H1 (cell line): ENCODE data around the gene TTC32. TPM values are rescaled to one million over a fixed set of nuclear protein-coding genes. Genes with fewer than 3 reads are reported as not detected.

Experiments used
- CTCF ChIA-PET: fragments of 300-600 bp; sonication (Branson Sonifier 250); formaldehyde crosslinking; loops from one replicate; lab custom pipeline; 2021; ENCODE audit not compliant: partially characterized antibody; lab: Charles Lee
- POLR2A ChIA-PET: fragments of 300-600 bp; sonication (Branson Sonifier 250); formaldehyde crosslinking; loops from one replicate; lab custom pipeline; 2021; ENCODE audit warnings: inconsistent platforms; ENCODE audit not compliant: partially characterized antibody; lab: Charles Lee
- DNase-seq, 2 experiments: peaks; one replicate each; pipeline versions ENCODE4 v3.0.0 to v3.0.0-alpha.2; 2010 to 2022; ENCODE audit warnings: low spot score in 2 of 2, low read depth in 1 of 2, mixed read lengths in 1 of 2
- FAIRE-seq: peaks from 2 replicates; lab custom pipeline; 2011; peaks lifted over from hg19 to GRCh38; lab: Jason Lieb, UNC
- H2AFZ ChIP-seq: 2 replicates; pipeline ENCODE4 v1.8.1; 2012; ENCODE audit warnings: low read length, inconsistent platforms
- H2AK5ac ChIP-seq: 2 replicates; pipeline ENCODE4 v1.6.1; 2013; ENCODE audit warnings: low read depth, low read length
- H2BK120ac ChIP-seq: replicated peaks from 2 replicates; pipeline ENCODE3; 2013; ENCODE audit warnings: low read depth, low read length, inconsistent platforms
- H2BK12ac ChIP-seq: 2 replicates; pipeline ENCODE4 v1.6.1; 2013; ENCODE audit warnings: low read depth, low read length
- H2BK15ac ChIP-seq: 2 replicates; pipeline ENCODE4 v1.6.1; 2013; ENCODE audit warnings: low read length
- H2BK20ac ChIP-seq: 2 replicates; pipeline ENCODE4 v1.6.1; 2013; ENCODE audit warnings: low read length
- H2BK5ac ChIP-seq: 2 replicates; pipeline ENCODE4 v1.6.1; 2013; ENCODE audit warnings: low read depth, low read length
- H3K14ac ChIP-seq: 2 replicates; pipeline ENCODE4 v1.6.1; 2013; ENCODE audit warnings: inconsistent platforms; ENCODE audit not compliant: insufficient read length
- H3K18ac ChIP-seq: 2 replicates; pipeline ENCODE4 v1.6.1; 2013; ENCODE audit warnings: low read length; ENCODE audit errors: extremely low read depth
- H3K23ac ChIP-seq: 2 replicates; pipeline ENCODE4 v1.6.1; 2013; ENCODE audit warnings: inconsistent platforms; ENCODE audit not compliant: insufficient read length
- H3K23me2 ChIP-seq: 2 replicates; pipeline ENCODE4 v1.6.1; 2013; ENCODE audit warnings: low read depth, low read length
- H3K27ac ChIP-seq: 2 replicates; pipeline ENCODE4 v1.6.1; 2011; ENCODE audit warnings: low read depth, low read length, inconsistent platforms
- H3K27me3 ChIP-seq, 4 experiments: replicated peaks in 1 of 4; 1 replicate in 1 of 4; 2 replicates in 3 of 4; pipeline versions ENCODE4 v1.6.1 to v1.8.1; 2011 to 2013; ENCODE audit warnings: low read length in 3 of 4, mild to moderate bottlenecking in 3 of 4, inconsistent platforms in 2 of 4, mixed read lengths in 2 of 4, moderate library complexity in 1 of 4; ENCODE audit not compliant: control insufficient read depth in 3 of 4, insufficient read depth in 3 of 4; ENCODE audit errors: extremely low read depth in 1 of 4
- H3K36me3 ChIP-seq, 4 experiments: 2 replicates each; pipeline versions ENCODE4 v1.6.1 to v1.8.1; 2011 to 2013; ENCODE audit warnings: mild to moderate bottlenecking in 4 of 4, low read length in 3 of 4, moderate library complexity in 2 of 4, control low read depth in 1 of 4, inconsistent platforms in 1 of 4; ENCODE audit not compliant: insufficient read depth in 4 of 4, control insufficient read depth in 2 of 4
- H3K4ac ChIP-seq: replicated peaks from 2 replicates; pipeline ENCODE3; 2013; ENCODE audit warnings: low read length, low read depth, mixed read lengths, inconsistent platforms; ENCODE audit not compliant: insufficient read length
- H3K4me1 ChIP-seq, 4 experiments: replicated peaks in 1 of 4; 1 replicate in 1 of 4; 2 replicates in 3 of 4; pipeline versions ENCODE4 v1.6.1 to v1.8.1; 2011 to 2013; ENCODE audit warnings: low read length in 3 of 4, inconsistent platforms in 2 of 4, mixed read lengths in 1 of 4; ENCODE audit not compliant: insufficient read depth in 4 of 4, control insufficient read depth in 3 of 4
- H3K4me2 ChIP-seq, 2 experiments: 2 replicates each; pipeline versions ENCODE4 v1.6.1 to v1.8.1; 2011 to 2013; ENCODE audit warnings: low read depth in 2 of 2, low read length in 2 of 2, control low read depth in 1 of 2, inconsistent platforms in 1 of 2, mild to moderate bottlenecking in 1 of 2; ENCODE audit not compliant: insufficient read depth in 1 of 2
- H3K4me3 ChIP-seq, 4 experiments: fragments of 200-600, 300-600 bp in 1 of 4; sonication (generic), shearing (Covaris generic), sonication (Bioruptor Twin) in 1 of 4; 2 replicates each; pipeline versions ENCODE4 v1.5.1 to v1.8.1; 2011 to 2016; ENCODE audit warnings: low read length in 4 of 4, low read depth in 3 of 4, control low read depth in 2 of 4, inconsistent platforms in 2 of 4, mild to moderate bottlenecking in 2 of 4, mixed read lengths in 1 of 4, moderate library complexity in 1 of 4; ENCODE audit not compliant: insufficient read depth in 2 of 4; ENCODE audit errors: extremely low read depth in 1 of 4
- H3K56ac ChIP-seq: replicated peaks from 2 replicates; pipeline ENCODE3; 2013; ENCODE audit warnings: low read depth, mild to moderate bottlenecking, mixed read lengths, low read length, inconsistent platforms; ENCODE audit not compliant: insufficient read length
- H3K79me1 ChIP-seq: 2 replicates; pipeline ENCODE4 v1.6.1; 2013; ENCODE audit warnings: low read depth, low read length, control low read depth
- H3K79me2 ChIP-seq, 2 experiments: 2 replicates each; pipeline versions ENCODE4 v1.6.1 to v1.8.1; 2012 to 2013; ENCODE audit warnings: low read length in 2 of 2, mild to moderate bottlenecking in 2 of 2, inconsistent platforms in 1 of 2; ENCODE audit not compliant: insufficient read depth in 2 of 2, control insufficient read depth in 1 of 2
- H3K9ac ChIP-seq, 4 experiments: replicated peaks in 1 of 4; 1 replicate in 1 of 4; 2 replicates in 3 of 4; pipeline versions ENCODE4 v1.6.1 to v1.8.1; 2011 to 2013; ENCODE audit warnings: low read depth in 3 of 4, low read length in 3 of 4, control low read depth in 2 of 4, mild to moderate bottlenecking in 2 of 4, moderate library complexity in 2 of 4, inconsistent platforms in 1 of 4; ENCODE audit errors: extremely low read depth in 1 of 4
- H3K9me3 ChIP-seq, 2 experiments: 2 replicates each; pipeline versions ENCODE4 v1.6.1 to v1.8.1; 2012 to 2013; ENCODE audit warnings: mild to moderate bottlenecking in 2 of 2, moderate library complexity in 2 of 2, control low read depth in 1 of 2, inconsistent platforms in 1 of 2, low read depth in 1 of 2, low read length in 1 of 2, mixed read lengths in 1 of 2; ENCODE audit not compliant: insufficient read depth in 2 of 2
- H4K20me1 ChIP-seq, 2 experiments: replicated peaks in 1 of 2; 2 replicates each; pipeline versions ENCODE3 to v1.8.1; 2011 to 2013; ENCODE audit warnings: inconsistent platforms in 2 of 2, low read length in 2 of 2, mild to moderate bottlenecking in 1 of 2; ENCODE audit not compliant: insufficient read depth in 2 of 2, control insufficient read depth in 1 of 2
- H4K5ac ChIP-seq: 2 replicates; pipeline ENCODE4 v1.6.1; 2013; ENCODE audit warnings: low read length, low read depth, mixed read lengths, inconsistent platforms; ENCODE audit not compliant: insufficient read length
- H4K8ac ChIP-seq: 2 replicates; pipeline ENCODE4 v1.8.0; 2013; ENCODE audit warnings: mild to moderate bottlenecking, moderate library complexity, low read length, inconsistent platforms; ENCODE audit not compliant: insufficient read depth; ENCODE audit errors: extremely low read depth
- H4K91ac ChIP-seq: replicated peaks from 2 replicates; pipeline ENCODE3; 2013; ENCODE audit warnings: low read length, mixed read lengths, inconsistent platforms; ENCODE audit not compliant: insufficient read length
- ATF3 ChIP-seq: IDR thresholded peaks from 2 replicates; pipeline ENCODE4 v1.6.1; 2011; ENCODE audit warnings: low read depth, mild to moderate bottlenecking, low read length; ENCODE audit not compliant: insufficient read depth
- KDM1A ChIP-seq: fragments of 200-600, 300-600 bp; sonication (generic); IDR thresholded peaks from 2 replicates; pipeline ENCODE4 v1.7.1; 2016; ENCODE audit warnings: mild to moderate bottlenecking, low read length, borderline replicate concordance
- NANOG ChIP-seq: IDR thresholded peaks from 2 replicates; pipeline ENCODE4 v1.6.1; 2011; ENCODE audit warnings: low read length, low read depth, mild to moderate bottlenecking, inconsistent platforms; ENCODE audit not compliant: insufficient read depth, poor library complexity, severe bottlenecking
- SAP30 ChIP-seq: fragments of 300-600 bp; sonication (generic); IDR thresholded peaks from 2 replicates; pipeline ENCODE4 v1.7.1; 2012; ENCODE audit warnings: low read length, moderate library complexity, mild to moderate bottlenecking, inconsistent platforms; ENCODE audit not compliant: insufficient read depth, insufficient replicate concordance
- SIRT6 ChIP-seq: IDR thresholded peaks from one replicate; pipeline ENCODE4 v1.7.1; 2012; ENCODE audit warnings: low read length, inconsistent platforms
- USF2 ChIP-seq: IDR thresholded peaks from 2 replicates; pipeline ENCODE4 v1.6.1; 2011; ENCODE audit warnings: low read length, improper control_type of control experiment
- WGBS, 2 experiments: shearing (Covaris generic) in 1 of 2; methylation state at CpG; one replicate each; pipeline versions ENCODE4 v1.1.6 to v1.1.7; 2013 to 2015; ENCODE audit warnings: low lambda C conversion rate in 2 of 2, mixed read lengths in 2 of 2, inconsistent platforms in 1 of 2, low coverage in 1 of 2, missing lambda C conversion rate in 1 of 2; ENCODE audit not compliant: insufficient replicate concordance in 2 of 2, insufficient coverage in 1 of 2, insufficient read length in 1 of 2; ENCODE audit errors: extremely low coverage in 1 of 2, missing lambda C conversion rate in 1 of 2; 5-methylcytosine and 5-hydroxymethylcytosine counted together
- polyA plus RNA-seq, 7 experiments: library from polyadenylated mRNA; depleted of rRNA in 3 of 7; stranded (reverse) in 5 of 7; unstranded in 2 of 7; fragments of >200 nt in 5 of 7; fragments of 200-250 nt in 2 of 7; gene quantifications; 1 replicate in 5 of 7; 2 replicates in 1 of 7; 4 replicates in 1 of 7; pipeline versions ENCODE4 v1.2.1 to v1.2.3, GENCODE V29; 2011 to 2013; ENCODE audit warnings: missing spikeins in 2 of 7, mixed read lengths in 2 of 7
- total RNA-seq: library from RNA; stranded (reverse); fragmentation: NEBNext Ultra II Directional; extraction: Animal tissue kit (Norgen Biotek cat#: 25700); gene quantifications from 2 replicates; pipeline ENCODE4 v1.2.1, GENCODE V29; 2021

Gene TTC32
- total and polyA plus RNA-seq, 2 of the 8 experiments (the other 6 are each of a cell fraction or from before 2014, with no cell fraction given): 6.8 to 8.7 TPM

GRCh38 chr2:19894134-19894792 is 7.5 kb downstream of the TTC32 start:
- ChIA-PET POLR2A (no interaction called here), CTCF (interaction anchor here (0.6 to 2.0 kb wide), 2 partner anchors 10 to 212 kb away, joined by 3 to 5 read pairs; no protein-coding TSS in a partner anchor)
- no peak overlapping the region for H3K4me2 ChIP-seq
- H2BK12ac ChIP-seq: no peak overlapping the region
- no peaks in the 10 kb centered on the region; the same call in 1 of the 2 replicates for H3K79me1 ChIP-seq
- DNase-seq (no peak), FAIRE-seq (no peak)
- H4K91ac ChIP-seq: no peak overlapping the region
- H2BK120ac ChIP-seq: no peak overlapping the region
- H3K18ac ChIP-seq: no peak overlapping the region
- H3K4ac ChIP-seq: no peak overlapping the region
- no peak overlapping the region for H2BK20ac ChIP-seq
- no peak overlapping the region for H4K8ac ChIP-seq
- H4K20me1 ChIP-seq: peaks cover 0 to 2% of the 10 kb centered on the region in 2 experiments
- H3K36me3 ChIP-seq: no peaks in the 10 kb centered on the region
- H3K9me3 ChIP-seq: no peaks in the 10 kb centered on the region
- H3K27me3 ChIP-seq: no peaks in the 10 kb centered on the region
- no peak overlapping the region for H3K14ac ChIP-seq
- TF ChIP-seq USF2 (no peak), KDM1A (no peak), SIRT6 (no peak), SAP30 (no peak), ATF3 (no peak), NANOG (no peak)
- WGBS, 2 experiments: 89% methylated on average over 4 of the region's 4 CpGs; no CpG with 5 or more reads in 1 of the 2 experiments
- no peak overlapping the region for H3K56ac ChIP-seq
- no peak overlapping the region for H4K5ac ChIP-seq
- H3K79me2 ChIP-seq: peaks cover 0 to 10% of the 10 kb centered on the region in 2 experiments; a peak in 1 of 4 replicates
- 0 out of 7 replicates have a peak, but pooled peaks cover 0 to 2% (median 0%) of the 10 kb centered on the region in 4 experiments for H3K4me1 ChIP-seq
- no peak overlapping the region for H2BK15ac ChIP-seq
- no peak overlapping the region for H2AFZ ChIP-seq
- H3K27ac ChIP-seq: no peak overlapping the region
- H3K23ac ChIP-seq: no peak overlapping the region
- no peak overlapping the region for H2BK5ac ChIP-seq
- H3K9ac ChIP-seq: no peak overlapping the region
- H2AK5ac ChIP-seq: no peak overlapping the region
- H3K4me3 ChIP-seq: no peak overlapping the region
- no peaks in the 10 kb centered on the region for H3K23me2 ChIP-seq
